Right renal cortex interstitium (tissue), 3 donors: ENCODE measurements around the gene GREM2. TPM values are rescaled to one million over a fixed set of nuclear protein-coding genes. Genes with fewer than 3 reads are reported as not detected.

Experiments
- DNase-seq, 3 donors: peaks; one replicate each; pipeline ENCODE4 v3.0.0-alpha.2; 2013; ENCODE audit warnings: low read depth in 3 of 3, low spot score in 2 of 3
- polyA plus RNA-seq, 3 donors: library from polyadenylated mRNA; unstranded; fragments of 120-200 nt; gene quantifications; one replicate each; pipeline ENCODE4 v1.2.1, GENCODE V29; 2013; ENCODE audit not compliant: insufficient read length in 3 of 3

GREM2 gene
- polyA plus RNA-seq, 3 donors = 0.37 to 0.95 (median 0.83) TPM

DNA sequence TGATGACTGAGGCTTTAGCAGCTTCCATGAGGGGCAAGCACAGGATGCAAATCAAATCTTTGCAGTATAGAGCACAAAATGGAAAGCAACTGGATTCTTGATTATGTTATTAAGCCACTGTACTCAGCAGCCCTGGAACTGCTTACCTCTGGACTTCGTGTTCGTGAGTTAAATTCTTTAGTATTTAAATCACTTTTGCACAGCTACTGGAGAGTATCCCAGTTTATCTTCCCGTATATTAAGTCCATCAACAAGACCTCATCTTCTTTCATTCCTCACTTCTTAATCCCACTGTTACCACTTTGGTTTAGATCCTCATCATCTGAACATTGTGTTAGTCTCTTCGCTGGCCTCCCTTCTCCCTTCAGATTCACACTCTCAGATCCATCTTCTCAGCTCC is 108.9 kb downstream of the GREM2 start:
- no peak for DNase-seq

- DNase-seq = no peak
Observed at GRCh38 chr1:240501115-240501514, 110.8 kb downstream of the GREM2 start.

DNA sequence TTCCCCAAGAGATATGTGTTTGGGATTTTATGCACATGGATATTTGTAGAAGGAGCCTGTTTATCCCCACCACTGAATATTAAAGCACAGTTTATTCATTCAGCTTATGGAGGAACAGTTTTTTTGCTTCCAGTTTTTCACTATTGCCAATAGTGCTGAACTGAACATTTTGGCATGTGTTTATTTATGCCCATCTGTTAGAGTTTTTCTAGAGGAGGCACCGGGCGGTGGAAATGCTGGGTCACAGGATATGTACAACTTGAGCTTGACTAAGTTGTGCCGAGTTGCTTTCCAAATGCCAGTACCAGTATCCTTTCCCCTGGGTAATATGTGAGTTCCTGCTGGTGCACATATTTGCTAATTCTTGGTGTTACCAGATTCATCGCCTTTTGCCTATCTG is 111.3 kb downstream of the GREM2 start:
- DNase-seq = no peak

DNA sequence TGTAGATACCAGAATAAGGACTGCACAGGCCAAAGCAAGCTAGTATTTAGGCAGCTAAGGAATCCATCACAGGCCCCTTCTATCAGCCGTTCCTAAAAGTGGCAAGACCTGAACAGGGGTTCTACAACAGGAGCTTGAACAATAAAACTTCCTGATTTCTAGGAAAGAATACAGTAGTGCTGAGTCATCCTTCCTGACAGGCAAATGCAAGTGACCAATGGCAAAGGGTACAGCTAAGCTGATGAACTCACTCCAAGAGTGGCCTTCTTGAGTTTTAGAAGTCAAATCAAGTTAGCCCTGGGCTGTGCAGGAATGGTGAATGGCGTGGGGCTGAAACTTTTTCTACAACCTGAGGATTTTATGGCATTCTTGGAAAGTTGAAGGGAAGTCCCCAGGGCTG is 112.9 kb downstream of the GREM2 start:
- DNase-seq = no peak

DNA sequence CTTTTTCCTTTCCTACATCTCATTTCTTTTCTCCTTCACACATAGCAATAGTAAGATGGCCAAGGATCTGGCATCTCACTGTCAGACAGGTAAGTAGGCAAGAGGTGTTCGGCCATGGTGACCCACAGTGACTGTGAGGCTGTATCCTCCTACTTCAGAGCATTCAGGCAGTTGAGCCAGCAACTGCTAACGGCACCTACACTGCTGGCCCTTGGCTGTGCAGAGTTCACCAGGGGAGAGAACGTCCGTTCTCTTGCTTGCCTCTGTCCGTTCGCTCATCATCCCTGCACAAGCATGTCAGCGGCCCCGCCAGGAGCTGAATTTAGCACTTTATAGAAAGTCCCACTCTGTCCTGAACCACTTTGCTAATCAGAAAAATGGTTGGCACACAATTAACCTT is 113.6 kb downstream of the GREM2 start:
- no peak for DNase-seq

DNA sequence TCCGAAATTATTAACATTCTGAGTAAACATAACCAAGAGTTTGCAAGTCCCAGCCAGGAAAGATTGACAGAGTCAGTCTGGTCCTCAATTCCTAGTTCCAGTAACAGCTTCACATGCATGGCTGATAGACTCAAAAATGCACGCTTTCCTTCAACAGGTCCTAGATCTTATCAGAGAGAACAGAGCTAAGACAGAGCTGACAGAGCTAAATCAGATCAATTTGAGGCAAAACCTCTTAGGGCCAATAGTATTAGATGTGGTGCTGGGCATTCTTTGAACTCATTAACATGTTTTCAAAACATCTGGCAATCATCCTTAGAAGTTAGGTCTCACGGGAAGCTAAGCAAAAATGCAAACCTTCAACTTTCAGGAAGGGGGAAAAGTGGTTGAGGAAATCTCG is 114.0 kb downstream of the GREM2 start:
- DNase-seq = no peak

- DNase-seq = no peak
Observed at GRCh38 chr1:240496941-240497340, 115.0 kb downstream of the GREM2 start.

DNA sequence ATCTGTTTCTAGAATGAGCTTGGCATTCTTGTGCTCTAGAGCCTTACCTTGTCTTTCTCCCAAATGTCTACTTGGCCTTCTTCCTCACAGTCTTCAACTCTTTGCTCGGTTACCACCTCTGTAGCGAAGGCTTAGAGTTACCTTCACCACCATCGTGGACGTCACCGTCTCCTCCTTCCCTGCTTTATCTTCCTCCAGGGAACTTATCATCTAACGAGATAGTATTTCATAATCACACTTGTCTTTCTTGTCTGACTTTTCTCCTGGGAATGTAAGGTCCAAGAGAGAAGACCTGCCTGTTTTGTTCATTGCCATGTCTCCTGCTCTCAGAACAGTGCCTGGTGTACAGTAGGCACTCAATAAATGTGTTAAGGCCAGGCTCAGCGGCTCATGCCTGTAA is 115.6 kb downstream of the GREM2 start:
- no peak for DNase-seq

- no peak for DNase-seq
Observed at GRCh38 chr1:240495601-240496000, 116.4 kb downstream of the GREM2 start.

DNA sequence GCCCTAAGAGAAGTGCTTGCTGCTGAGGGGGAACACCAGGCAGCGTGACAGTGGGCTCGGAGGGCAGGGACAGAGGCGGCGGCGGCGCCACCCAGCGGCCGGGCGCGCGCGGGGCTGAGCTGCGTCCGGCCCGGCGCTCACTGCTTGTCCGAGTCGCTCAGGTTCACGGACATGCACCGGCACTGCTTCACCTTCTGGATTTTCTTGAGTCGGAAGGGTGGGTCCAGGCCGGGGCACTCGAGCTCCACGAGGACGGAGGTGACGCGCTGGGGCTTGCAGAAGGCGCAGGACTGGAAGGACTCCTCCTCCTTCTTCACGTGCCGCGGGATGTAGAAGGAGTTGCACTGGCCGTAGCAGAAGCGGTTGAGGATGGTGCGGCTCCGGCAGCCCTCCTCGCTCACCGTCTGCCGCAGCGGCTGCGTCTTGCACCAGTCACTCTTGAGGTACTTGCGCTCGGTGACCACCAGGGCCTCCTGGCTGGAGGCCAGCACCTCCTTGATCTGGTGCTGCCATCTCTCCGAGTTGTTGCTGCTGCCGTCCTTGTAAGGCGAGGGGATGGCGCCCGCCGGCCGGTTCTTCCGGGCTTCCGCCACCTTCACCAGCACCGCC is 119.0 kb downstream of the GREM2 start:
- no peak for DNase-seq

DNA sequence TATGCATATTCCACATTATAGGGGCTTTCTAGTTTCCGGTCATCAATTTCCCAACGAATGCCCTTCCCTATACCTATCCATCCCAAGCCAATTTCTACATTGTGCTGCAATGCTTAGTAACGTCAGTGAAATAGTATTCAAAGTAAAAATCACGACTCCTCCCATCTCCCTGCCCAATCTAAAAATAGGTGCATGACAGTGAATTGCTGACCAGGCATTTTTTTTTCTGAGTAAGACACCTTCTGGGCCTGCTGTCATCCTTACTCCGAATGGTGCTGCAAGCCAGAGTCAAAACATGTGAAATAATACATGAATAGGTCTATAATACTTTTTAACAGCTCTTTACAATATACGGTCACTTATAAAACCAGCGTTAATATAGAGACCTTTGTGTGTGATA is 120.2 kb downstream of the GREM2 start:
- no peak for DNase-seq

DNA sequence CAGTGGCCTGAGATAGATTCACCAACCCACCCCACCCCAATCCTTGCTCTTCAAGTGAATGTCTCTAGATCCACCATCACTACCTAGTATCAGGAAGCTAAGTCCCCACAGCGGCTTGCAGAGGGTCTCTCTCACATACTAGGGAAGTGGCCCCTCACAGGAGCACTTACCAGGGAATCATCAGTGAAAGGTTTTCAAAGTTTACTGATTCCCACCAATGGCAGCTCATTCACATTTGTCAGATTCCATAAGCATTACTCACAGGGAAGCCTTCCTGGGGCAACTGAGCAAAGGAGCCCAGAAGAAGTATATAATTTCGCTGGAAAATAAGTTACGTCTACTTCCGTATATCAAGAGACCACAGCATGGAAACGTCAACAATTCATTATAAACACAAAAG is 120.8 kb downstream of the GREM2 start:
- no peak for DNase-seq

DNA sequence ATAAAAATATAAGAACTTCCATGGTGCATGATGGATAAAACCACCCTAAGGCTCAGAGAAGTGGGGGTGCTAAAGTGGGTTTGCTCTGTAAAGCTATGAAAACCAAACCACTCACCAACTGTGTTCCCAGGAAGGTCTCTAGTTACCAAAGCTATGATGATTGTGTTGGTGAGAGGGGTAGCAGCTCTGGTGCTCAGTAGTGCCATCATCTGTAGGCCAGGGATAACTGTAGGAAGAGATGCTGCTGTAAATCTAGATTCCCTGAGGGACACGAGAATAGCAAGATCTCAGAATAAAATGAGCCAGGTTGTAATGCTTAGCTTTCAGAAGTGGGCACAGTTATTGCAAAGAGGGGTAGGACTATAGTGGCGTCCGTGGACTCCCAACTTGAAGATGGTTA is 124.5 kb downstream of the GREM2 start:
- DNase-seq = no peak

DNA sequence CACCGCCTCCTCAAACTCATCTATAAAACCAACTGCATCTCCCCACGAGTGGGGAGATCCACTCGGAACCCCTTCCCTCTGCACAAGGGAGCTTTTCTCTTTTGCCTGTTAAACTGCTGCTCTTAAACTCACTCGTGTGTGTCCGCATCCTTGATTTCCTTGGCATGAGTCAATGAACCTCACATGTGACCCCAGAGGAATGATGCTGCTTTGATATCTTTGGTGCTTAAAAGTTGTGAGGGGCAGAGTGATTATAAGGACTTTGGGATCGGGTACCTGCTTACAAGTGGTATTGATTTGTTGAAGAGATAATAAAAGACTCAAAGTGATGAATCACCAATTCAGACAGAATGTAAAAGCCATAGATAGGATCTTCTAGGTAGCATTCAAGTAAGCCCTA is 125.3 kb downstream of the GREM2 start:
- DNase-seq = no peak

DNA sequence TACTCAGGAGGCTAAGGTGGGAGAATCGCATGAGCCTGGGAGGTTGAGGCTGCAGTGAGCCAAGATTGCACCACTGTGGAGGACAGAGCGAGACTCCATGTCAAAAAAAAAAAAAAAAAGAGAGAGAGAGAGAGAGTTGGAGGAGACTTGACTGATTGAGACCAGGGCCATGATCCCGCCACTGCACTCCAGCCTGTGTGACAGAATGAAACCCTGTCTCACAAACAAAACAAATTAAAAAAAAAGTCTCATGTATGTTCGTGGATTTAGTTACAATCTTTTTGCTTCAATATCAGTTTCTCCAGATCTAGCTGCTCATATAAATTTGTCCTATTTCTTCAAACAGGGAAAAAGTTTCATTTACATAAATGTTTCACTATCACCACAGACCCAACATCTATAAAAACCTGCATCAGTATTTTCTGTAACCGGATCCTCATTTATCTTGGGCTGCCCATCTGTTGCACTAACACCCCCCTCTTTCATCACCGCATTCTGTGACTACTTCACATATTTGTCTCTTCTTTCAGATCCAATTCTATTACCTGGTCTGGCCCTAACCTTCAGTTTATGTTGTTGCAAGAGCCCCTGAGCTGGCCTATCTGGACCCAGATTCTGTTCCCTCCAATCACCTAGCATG is 127.0 kb downstream of the GREM2 start:
- DNase-seq = no peak

DNA sequence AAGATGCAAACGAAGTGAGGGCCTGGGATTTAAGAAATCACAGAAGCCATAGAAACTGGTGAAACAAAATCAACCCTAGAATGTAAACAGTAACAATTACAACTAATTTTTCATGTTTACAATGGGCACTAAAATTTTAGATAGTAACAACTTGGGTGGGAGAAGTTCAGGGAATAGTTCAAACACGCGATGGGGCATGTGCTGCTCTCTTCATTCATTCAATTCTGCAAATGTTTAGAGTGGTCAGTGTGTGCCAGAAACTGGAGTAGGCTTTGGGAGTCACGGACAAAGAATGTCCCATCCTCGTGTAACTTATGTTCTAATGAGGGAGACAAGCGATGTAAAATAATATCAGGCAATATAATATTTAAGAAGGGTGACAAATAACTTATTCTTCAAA is 133.4 kb downstream of the GREM2 start:
- DNase-seq = no peak

- no peak for DNase-seq
Observed at GRCh38 chr1:240475832-240476231, 136.1 kb downstream of the GREM2 start.

DNA sequence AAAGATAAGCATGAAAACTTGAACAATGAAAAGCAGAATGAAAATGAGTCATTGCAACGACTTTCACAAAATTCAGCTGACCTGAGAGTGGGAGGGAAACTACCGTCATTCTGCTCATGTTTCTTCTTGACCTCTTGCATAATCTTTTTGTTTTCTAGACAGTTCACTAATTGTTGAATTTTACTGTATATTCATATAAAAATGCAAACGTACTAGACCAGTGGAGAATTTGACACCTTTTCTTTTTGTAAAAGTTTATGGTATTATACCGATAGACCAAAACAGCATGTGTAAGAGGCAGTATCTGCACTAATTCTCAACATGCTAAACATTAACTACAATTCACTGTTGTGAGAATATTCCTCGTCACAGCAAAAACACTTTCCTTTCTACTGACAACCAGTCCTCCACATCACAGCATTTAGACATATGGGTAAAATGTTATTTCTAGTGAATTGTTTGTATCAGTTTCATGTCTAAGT is 137.8 kb downstream of the GREM2 start:
- no peak for DNase-seq

GRCh38 chr1:240468656-240469055 is 143.3 kb downstream of the GREM2 start:
- no peak for DNase-seq

GRCh38 chr1:240467895-240468294 is 144.1 kb downstream of the GREM2 start:
- DNase-seq = no peak

GRCh38 chr1:240466509-240466908 is 145.4 kb downstream of the GREM2 start:
- no peak for DNase-seq

- no peak for DNase-seq
Observed at GRCh38 chr1:240465531-240465940, 146.4 kb downstream of the GREM2 start.

- DNase-seq = no peak
Observed at GRCh38 chr1:240464099-240464498, 147.9 kb downstream of the GREM2 start.
